Neural cell (in vitro differentiated cells): ENCODE results near the gene GPSM1.

Experiments used
- CTCF ChIP-seq: fragments of 450-650 bp; IDR thresholded peaks from 2 replicates; pipeline ENCODE4 v1.5.1; 2014; ENCODE audit warnings: antibody characterized with exemption, mild to moderate bottlenecking, moderate library complexity; ENCODE audit not compliant: poor library complexity, severe bottlenecking
- EP300 ChIP-seq: fragments of 450-650 bp; conservative IDR thresholded peaks from 2 replicates; pipeline ENCODE4 v1.6.1; 2014; ENCODE audit warnings: antibody characterized with exemption, mild to moderate bottlenecking, moderate library complexity; ENCODE audit not compliant: poor library complexity, severe bottlenecking
- EZH2 ChIP-seq: fragments of 200-600, 300-800 bp; shearing (Covaris generic), sonication (generic); IDR thresholded peaks from 2 replicates; pipeline ENCODE4 v1.6.1; 2014; ENCODE audit warnings: antibody characterized with exemption, low read length, borderline replicate concordance, mild to moderate bottlenecking; ENCODE audit not compliant: insufficient read depth, poor library complexity, severe bottlenecking
- POLR2AphosphoS5 ChIP-seq: IDR thresholded peaks from 2 replicates; pipeline ENCODE4 v1.6.1; 2012
- RAD21 ChIP-seq: fragments of 450-650 bp; conservative IDR thresholded peaks from 2 replicates; pipeline ENCODE4 v1.6.1; 2014; ENCODE audit warnings: antibody characterized with exemption, mild to moderate bottlenecking, moderate library complexity
- REST ChIP-seq: IDR thresholded peaks from 2 replicates; pipeline ENCODE4 v1.6.1; 2012; ENCODE audit warnings: borderline replicate concordance

GRCh38 chr9:136346927-136347465 is 19.7 kb downstream of the GPSM1 start:
- no peak for TF ChIP-seq EZH2
- no peak for TF ChIP-seq EP300
- no peak for TF ChIP-seq RAD21
- TF ChIP-seq CTCF: no peak
- TF ChIP-seq POLR2AphosphoS5: peak; percentile 8
- TF ChIP-seq REST: no peak
